K562 (cell line): ENCODE data around the gene LILRB3. TPM values are rescaled to one million over a fixed set of nuclear protein-coding genes. Genes with fewer than 3 reads are reported as not detected.
A peak's percentile ranks its signal among the peaks of the same experiment; 100 is the strongest.

Experiments used
- ARID3A ChIP-seq: IDR thresholded peaks from 2 replicates; pipeline ENCODE4 v1.6.1; 2012; ENCODE audit warnings: low read depth, low read length, improper control_type of control experiment, borderline replicate concordance
- CHAMP1 ChIP-seq: fragments of 450-650 bp; IDR thresholded peaks from 2 replicates; pipeline ENCODE4 v1.6.1; 2016; ENCODE audit warnings: mild to moderate bottlenecking
- JUN ChIP-seq, 2 experiments: sonication (generic) in 1 of 2; formaldehyde crosslinking in 1 of 2; IDR thresholded peaks; 2 replicates each; pipeline versions ENCODE4 v1.6.1 to v1.8.0; 2012 to 2022; ENCODE audit warnings: borderline replicate concordance in 2 of 2, mild to moderate bottlenecking in 2 of 2, improper control_type of control experiment in 1 of 2, low read depth in 1 of 2, low read length in 1 of 2, missing genetic modification reagents in 1 of 2
- MAFF ChIP-seq: IDR thresholded peaks from 2 replicates; pipeline ENCODE4 v1.6.1; 2012; ENCODE audit warnings: low read length, improper control_type of control experiment
- NCOR1 ChIP-seq: fragments of 450-650 bp; IDR thresholded peaks from 2 replicates; pipeline ENCODE4 v1.6.1; 2016; ENCODE audit warnings: mild to moderate bottlenecking, moderate library complexity
- PHB ChIP-seq: fragments of 250-450 bp; sonication (Bioruptor Pico); IDR thresholded peaks from 2 replicates; pipeline ENCODE4 v1.5.0; 2021
- TAF9B ChIP-seq: fragments of 450-650 bp; IDR thresholded peaks from 2 replicates; pipeline ENCODE4 v1.6.1; 2018; ENCODE audit warnings: mild to moderate bottlenecking; ENCODE audit not compliant: partially characterized antibody
- TEAD1 ChIP-seq, 2 experiments: fragments of 450-650 bp in 1 of 2; sonication (generic) in 1 of 2; formaldehyde crosslinking; IDR thresholded peaks; 2 replicates each; pipeline versions ENCODE4 v1.4.0 to v1.8.0; 2020 to 2022; ENCODE audit warnings: mild to moderate bottlenecking in 2 of 2, missing genetic modification reagents in 1 of 2
- THRAP3 ChIP-seq: fragments of 450-650 bp; IDR thresholded peaks from 2 replicates; pipeline ENCODE4 v1.6.1; 2016; ENCODE audit warnings: mild to moderate bottlenecking, inconsistent platforms, borderline replicate concordance
- ZEB2 ChIP-seq: fragments of 450-650 bp; IDR thresholded peaks from 2 replicates; pipeline ENCODE4 v1.6.1; 2016
- ZNF133 ChIP-seq: fragments of 250-450 bp; sonication (Bioruptor Pico); IDR thresholded peaks from 2 replicates; pipeline ENCODE4 v1.4.0; 2020; ENCODE audit warnings: mild to moderate bottlenecking
- ZNF511 ChIP-seq: sonication (generic); formaldehyde crosslinking; IDR thresholded peaks from 2 replicates; pipeline ENCODE4 v1.8.0; 2022; ENCODE audit warnings: mild to moderate bottlenecking, missing genetic modification reagents
- polyA plus RNA-seq, 8 experiments: library from polyadenylated mRNA; depleted of rRNA in 4 of 8; stranded (reverse) in 5 of 8; unstranded in 3 of 8; fragments of >200 nt; fragmentation: Nextera tagmentation in 2 of 8; fragmentation: Illumina TruSeq in 1 of 8; extraction: Ambion mirVana in 2 of 8; extraction: Trizol in 1 of 8; gene quantifications; 2 replicates each; pipeline versions ENCODE4 v1.2.1 to v1.2.3, GENCODE V29; 2011 to 2014; ENCODE audit warnings: inconsistent platforms in 1 of 8, missing spikeins in 1 of 8
- total RNA-seq, 7 experiments: library from RNA; depleted of rRNA in 6 of 7; stranded (reverse); fragments of >200 nt in 6 of 7; fragmentation: Illumina TruSeq in 2 of 7; extraction: Trizol in 2 of 7; gene quantifications; 2 replicates each; pipeline versions ENCODE4 v1.2.1 to v1.2.3, GENCODE V29; 2011 to 2021; ENCODE audit warnings: low replicate concordance in 1 of 7
- TF ChIP-seq, protein P1 (sequence below): fragments of 450-650 bp; IDR thresholded peaks from 2 replicates; pipeline ENCODE4 v1.6.1; 2016
- TF ChIP-seq, protein P2 (sequence below): fragments of 450-650 bp; formaldehyde crosslinking; IDR thresholded peaks from 2 replicates; pipeline ENCODE4 v1.4.0; 2022; ENCODE audit warnings: missing genetic modification characterization
- TF ChIP-seq, protein P3 (sequence below): fragments of 250-450 bp; sonication (Bioruptor Pico); IDR thresholded peaks from 2 replicates; pipeline ENCODE4 v1.4.0; 2020; ENCODE audit warnings: mild to moderate bottlenecking, moderate library complexity

The LILRB3 gene
- total and polyA plus RNA-seq, 9 of the 15 experiments (the other 6 are each of a cell fraction or from before 2014, with no cell fraction given) = 0.01 to 0.09 TPM; not detected in 7

GRCh38 chr19:54209811-54210494, 12.9 kb downstream of the LILRB3 start (continued):
- TF ChIP-seq ARID3A (peak; percentile 83; the same call in 1 of the 2 replicates), NCOR1 (peak; percentile 85), TEAD1 (CRISPR knock-in tag; IDR thresholded peaks at IDR 0.05) (peak in 1 of 2 experiments; percentile 14; a peak in 1 of 4 replicates), PHB (no peak), THRAP3 (no peak), ZNF511 (CRISPR knock-in tag) (no peak), ZEB2 (peak; percentile 64; the same call in 1 of the 2 replicates), JUN (IDR thresholded peaks at IDR 0.05; ENCODE audit: borderline replicate concordance, low read depth, low read length) (peak; percentile 67), JUN (CRISPR knock-in tag; IDR thresholded peaks at IDR 0.05; ENCODE audit: borderline replicate concordance) (no peak), CHAMP1 (no peak), TAF9B (no peak), ZNF133 (no peak), MAFF (peak; percentile 25; the same call in 1 of the 2 replicates)
- TF ChIP-seq, protein P1, sequence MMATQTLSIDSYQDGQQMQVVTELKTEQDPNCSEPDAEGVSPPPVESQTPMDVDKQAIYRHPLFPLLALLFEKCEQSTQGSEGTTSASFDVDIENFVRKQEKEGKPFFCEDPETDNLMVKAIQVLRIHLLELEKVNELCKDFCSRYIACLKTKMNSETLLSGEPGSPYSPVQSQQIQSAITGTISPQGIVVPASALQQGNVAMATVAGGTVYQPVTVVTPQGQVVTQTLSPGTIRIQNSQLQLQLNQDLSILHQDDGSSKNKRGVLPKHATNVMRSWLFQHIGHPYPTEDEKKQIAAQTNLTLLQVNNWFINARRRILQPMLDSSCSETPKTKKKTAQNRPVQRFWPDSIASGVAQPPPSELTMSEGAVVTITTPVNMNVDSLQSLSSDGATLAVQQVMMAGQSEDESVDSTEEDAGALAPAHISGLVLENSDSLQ = peak; percentile 51
- TF ChIP-seq, protein P2, sequence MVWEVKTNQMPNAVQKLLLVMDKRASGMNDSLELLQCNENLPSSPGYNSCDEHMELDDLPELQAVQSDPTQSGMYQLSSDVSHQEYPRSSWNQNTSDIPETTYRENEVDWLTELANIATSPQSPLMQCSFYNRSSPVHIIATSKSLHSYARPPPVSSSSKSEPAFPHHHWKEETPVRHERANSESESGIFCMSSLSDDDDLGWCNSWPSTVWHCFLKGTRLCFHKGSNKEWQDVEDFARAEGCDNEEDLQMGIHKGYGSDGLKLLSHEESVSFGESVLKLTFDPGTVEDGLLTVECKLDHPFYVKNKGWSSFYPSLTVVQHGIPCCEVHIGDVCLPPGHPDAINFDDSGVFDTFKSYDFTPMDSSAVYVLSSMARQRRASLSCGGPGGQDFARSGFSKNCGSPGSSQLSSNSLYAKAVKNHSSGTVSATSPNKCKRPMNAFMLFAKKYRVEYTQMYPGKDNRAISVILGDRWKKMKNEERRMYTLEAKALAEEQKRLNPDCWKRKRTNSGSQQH (CRISPR knock-in tag) = no peak
- TF ChIP-seq, protein P3, sequence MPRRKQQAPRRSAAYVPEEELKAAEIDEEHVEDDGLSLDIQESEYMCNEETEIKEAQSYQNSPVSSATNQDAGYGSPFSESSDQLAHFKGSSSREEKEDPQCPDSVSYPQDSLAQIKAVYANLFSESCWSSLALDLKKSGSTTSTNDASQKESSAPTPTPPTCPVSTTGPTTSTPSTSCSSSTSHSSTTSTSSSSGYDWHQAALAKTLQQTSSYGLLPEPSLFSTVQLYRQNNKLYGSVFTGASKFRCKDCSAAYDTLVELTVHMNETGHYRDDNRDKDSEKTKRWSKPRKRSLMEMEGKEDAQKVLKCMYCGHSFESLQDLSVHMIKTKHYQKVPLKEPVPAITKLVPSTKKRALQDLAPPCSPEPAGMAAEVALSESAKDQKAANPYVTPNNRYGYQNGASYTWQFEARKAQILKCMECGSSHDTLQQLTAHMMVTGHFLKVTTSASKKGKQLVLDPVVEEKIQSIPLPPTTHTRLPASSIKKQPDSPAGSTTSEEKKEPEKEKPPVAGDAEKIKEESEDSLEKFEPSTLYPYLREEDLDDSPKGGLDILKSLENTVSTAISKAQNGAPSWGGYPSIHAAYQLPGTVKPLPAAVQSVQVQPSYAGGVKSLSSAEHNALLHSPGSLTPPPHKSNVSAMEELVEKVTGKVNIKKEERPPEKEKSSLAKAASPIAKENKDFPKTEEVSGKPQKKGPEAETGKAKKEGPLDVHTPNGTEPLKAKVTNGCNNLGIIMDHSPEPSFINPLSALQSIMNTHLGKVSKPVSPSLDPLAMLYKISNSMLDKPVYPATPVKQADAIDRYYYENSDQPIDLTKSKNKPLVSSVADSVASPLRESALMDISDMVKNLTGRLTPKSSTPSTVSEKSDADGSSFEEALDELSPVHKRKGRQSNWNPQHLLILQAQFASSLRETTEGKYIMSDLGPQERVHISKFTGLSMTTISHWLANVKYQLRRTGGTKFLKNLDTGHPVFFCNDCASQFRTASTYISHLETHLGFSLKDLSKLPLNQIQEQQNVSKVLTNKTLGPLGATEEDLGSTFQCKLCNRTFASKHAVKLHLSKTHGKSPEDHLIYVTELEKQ = no peak
